TTC549 (cell line): Measurements from ENCODE around the gene RSAD1.

Experiments used
- FAIRE-seq: peaks from 2 replicates; lab custom pipeline; 2012; peaks lifted over from hg19 to GRCh38; lab: Jason Lieb, UNC

The RSAD1 gene

DNA sequence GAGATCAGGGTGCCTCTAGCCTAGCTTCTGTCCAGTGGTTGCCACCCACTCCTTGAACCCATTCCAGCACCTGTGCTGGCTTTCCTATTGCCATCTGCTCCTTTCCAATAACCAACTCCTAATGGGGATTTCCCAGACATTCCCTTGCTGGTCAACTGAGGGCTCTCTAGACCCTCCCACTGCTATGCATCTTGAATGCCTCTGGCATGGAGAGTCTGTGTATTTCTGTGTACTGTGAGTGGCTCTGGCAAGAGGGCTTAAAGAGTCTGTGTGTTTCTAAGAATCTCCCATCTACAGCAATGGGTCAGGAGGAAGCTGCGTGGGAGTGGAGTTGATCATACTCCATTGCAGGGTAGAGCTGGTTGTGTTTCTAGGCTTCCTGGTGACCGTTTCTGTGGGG is 42.9 kb downstream of the RSAD1 start:
- FAIRE-seq = no peak

DNA sequence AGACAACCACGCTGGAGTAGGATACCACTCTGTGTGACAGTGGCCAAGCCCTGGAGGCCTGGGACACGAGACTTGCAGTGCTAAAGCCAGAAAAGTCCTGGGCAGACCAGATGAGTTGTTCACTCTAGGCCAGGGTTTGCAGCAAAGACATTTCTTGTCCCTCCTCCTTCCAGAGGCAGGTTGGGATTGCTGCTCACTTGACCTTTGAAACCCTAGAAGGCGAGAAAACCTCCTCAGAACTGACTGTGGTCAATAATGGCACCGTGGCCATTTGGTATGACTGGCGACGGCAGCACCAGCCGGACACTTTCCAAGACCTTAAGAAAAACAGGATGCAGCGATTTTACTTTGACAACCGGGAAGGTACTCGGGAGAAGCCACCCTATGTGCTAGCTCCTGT is 44.1 kb downstream of the RSAD1 start:
- no peak for FAIRE-seq

DNA sequence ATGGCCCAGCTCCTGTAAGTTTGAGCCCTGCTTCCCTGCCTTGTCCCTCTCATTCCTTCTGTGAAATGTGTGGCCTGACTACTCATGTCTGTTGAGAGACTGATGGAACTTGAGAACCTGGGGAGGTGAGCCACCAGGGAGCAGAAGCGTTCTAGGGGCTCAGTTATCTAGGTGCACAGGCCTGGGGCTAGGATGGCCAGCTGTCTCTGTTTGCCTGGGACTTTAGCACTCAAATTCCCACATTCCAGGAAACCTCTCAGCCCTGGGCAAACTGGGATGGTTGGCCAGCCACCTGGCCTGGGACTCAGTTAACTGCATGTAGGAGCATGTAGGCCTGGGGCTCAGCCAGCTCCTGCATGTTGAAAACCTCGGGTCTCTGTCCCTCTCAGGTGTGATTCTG is 44.5 kb downstream of the RSAD1 start:
- FAIRE-seq = no peak

DNA sequence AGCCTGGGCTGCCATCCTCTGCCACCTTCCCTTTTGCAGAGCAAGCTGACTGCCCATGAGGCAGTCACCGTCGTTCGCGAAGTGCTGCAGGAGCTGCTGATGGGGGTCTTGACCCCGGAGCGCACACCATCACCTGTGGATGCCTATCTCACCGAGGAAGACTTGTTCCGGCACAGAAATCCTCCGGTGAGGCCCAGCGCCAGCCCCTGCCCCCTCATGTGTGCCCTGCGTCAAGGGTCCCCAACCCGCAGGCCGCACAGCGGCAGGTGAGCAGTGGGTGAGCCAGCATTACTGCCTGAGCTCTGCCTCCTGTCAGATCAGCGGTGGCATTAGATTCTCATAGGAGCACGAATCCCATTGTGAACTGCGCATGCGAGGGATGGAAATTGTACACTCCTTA is 46.2 kb downstream of the RSAD1 start:
- no peak for FAIRE-seq

DNA sequence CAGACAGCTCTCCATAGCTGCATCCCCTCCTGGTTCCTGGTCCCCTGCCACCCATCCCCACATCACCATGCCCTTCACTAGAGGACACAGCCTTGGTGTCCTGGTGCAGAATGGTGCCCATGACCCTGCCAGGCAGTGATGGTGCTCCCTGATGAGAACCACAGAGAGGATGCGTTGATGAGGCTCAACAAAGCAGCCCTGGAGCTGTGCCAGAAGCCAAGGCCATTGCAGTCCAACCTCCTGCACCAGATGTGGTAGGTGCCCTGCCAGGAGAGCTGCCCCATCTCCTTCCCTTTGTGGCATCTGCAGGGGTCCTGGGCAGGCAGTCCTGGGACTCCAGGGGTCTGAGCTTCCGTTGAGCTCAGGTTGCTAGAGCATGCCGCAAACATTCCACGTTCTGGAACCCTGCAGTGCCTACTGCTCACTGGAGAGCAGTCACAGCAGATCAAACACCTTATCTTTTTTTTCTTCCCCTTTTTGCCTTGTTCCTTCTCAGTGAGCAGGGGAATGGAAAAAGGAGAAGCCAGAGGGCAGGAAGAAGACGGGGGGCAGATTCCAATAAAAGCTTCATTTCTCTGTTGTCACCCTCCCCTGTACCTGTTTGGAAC is 48.6 kb downstream of the RSAD1 start:
- FAIRE-seq = no peak

DNA sequence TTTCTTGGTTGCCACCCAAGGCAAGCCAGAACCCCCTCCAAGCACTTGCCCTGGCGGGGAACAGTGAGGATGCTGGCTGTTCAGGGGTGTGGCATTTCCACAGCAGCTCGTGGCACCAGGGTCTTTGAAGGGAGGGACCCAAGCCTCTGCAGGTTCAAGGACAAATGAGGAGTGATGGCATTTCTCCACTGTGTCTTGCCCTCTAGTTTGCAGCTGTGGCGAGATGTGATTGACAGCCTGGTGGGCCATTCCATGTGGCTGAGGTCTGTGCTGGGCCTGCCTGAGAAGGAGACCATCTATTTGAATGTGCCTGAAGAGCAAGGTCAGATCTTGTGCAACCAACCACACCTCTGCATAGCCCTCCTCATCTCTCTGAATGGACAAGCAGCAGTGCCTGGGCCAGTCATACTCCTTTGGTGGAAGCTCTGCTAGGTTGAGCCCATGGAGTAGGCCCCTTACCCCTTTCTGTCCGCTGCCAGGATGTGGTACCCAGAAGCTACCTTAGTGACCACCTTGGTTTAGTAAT is 49.4 kb downstream of the RSAD1 start:
- no peak for FAIRE-seq

DNA sequence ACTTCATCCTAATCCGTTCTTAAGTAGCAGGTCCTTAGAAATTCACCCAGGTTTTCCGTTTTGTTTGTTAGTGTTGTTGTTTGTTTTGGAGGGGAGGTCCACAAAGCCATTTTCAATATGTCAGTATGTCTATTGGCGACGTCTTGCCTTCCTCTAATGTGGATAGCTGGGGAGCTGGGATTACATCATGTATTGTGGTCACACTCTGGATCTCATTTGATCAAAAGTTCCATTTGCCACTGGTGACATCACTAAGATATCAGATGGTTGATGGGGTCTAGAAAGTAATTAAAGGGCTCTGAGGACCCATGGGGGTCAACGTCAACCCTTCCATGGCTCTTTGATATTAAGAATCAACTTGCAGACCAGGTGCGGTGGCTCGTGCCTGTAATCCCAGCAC is 51.2 kb downstream of the RSAD1 start:
- no peak for FAIRE-seq

DNA sequence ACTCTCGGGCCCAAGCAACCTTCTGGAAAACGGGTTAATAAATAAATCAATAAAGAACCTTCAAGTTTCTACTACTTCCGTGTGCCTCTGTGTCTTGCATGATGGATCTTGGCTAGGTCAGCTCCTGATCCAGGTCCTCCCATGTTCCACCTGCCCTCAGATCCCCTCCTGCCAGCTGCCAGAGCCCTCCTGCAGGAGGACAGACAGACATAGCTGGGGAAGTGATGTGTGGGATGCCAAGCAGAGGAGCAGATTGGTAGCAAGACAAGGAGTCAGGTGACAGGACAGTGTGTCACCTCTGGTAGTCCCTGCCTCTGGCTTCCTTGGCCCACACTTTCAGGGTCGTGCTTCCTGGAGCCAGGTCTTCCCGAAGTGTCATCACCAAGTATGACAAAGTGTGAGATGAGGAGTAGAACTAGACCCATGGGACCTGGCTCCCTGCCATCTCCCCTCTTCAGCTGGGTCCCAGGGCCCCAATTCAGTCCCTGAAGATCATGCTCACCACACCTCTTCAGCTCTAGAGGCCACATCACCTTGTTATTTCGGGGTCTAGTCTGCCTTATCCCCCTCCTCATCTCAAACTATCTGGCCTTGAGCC is 52.9 kb downstream of the RSAD1 start:
- FAIRE-seq = no peak

DNA sequence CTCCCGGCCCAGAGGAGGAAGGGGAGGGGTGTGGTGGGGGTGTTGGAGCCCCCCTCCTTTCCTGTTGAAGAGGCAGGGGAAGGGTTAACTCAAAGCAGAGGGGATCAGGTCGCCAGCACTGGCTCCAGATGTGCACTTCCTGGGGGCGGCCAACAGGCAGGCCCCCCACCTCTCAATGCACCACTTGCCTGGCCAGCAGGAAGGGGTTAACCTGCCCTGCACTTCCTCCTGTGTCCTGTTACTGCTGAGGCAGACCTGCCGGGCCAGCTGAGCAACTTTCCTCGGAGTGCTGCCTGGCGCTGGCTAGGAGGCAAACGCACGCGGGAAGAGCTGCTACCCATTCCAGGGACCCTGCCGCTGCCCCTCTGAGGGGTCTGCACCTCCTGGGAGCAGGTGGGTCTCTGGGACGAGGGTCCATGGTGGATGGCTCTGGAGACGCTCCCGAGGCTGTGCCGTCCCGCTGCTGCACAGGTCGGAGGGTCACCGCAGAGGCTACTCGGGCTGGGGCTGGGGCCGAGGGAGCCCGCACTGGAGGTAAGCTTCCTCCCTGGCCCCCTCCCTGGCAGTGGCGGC is 53.9 kb downstream of the RSAD1 start, which contains the start of gene EPN3:
Gene EPN3, plus strand, starts transcription at position 284 of the 573 bp plus-strand sequence. CDS start 3,822 bp downstream, outside the sequence.
- no peak for FAIRE-seq

DNA sequence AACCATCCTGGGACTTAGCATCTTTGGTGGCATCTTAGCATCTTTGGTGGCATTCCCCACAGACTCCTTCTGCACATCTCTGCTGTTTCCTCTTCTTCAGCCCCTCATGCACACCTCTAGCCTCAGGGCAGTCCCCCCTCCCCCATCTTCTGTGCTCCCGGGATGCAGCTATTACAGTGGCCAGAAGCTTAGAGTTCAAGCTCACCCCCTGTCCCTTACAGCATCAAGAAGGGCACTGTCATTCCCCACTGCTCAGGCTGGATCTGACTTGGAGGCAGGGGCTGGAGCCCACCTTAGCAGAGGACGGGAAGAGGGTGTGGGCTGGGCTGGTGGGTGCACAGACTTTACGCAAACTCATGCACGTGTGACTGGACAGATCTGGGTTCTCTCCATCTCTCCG is 54.5 kb downstream of the RSAD1 start:
- FAIRE-seq = no peak

DNA sequence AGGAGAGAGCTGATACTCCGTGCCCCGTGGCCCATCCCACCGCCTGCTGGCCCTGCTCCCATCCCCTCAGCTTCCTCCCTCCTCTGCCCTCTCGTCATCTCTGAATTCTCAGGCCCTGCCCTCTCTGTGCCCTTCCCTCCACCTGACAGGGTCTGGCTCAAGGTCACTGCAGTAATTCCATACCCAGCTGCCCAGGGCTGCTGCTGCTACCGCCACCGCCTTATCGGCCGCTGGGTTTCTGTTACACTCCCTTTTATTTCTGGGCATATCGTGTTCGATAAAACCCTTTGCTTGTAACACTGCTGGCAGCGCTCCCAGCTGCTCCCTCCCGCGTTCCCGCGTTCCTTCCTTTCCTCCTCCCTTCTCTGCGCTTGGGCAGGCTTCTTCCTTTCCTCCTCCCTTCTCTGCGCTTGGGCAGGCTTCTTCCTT is 55.1 kb downstream of the RSAD1 start:
- FAIRE-seq = no peak

DNA sequence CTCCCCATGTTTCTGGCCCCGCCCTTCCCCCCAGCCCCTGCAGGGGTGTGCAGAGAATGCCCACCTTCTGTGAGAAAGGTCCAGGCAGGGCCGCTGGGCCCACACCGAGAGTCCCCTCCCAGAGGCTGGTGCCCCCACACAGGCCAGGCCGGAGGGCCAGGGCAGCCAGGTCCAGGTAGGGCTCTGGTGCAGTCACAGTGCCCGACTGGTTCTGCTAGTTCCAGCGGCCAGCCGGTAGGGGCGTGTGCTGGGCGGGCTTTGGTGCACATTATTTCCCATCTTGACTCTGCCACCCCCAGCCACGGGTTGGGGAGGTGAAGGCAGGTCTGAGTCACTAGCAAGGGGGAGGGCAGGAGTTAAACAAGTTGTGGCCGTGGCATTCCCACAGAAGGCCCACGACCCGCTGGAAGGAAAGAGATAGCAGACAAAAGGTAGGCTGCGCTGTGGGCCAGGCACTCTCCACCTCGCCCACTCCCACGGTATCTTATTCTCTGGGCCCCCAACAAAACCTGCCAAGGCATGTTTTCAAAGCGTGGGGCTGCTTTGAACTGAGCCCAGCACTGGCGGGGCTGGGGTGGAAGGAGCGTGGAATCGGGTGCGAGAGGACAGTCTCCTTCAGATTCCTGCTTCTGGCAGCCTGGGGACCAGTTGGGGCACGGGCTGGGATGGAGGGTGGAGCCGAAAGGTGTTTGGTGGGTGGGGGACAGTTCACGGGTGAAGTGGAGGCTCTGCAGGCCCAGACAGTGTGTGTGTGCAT is 55.7 kb downstream of the RSAD1 start:
- FAIRE-seq = no peak

DNA sequence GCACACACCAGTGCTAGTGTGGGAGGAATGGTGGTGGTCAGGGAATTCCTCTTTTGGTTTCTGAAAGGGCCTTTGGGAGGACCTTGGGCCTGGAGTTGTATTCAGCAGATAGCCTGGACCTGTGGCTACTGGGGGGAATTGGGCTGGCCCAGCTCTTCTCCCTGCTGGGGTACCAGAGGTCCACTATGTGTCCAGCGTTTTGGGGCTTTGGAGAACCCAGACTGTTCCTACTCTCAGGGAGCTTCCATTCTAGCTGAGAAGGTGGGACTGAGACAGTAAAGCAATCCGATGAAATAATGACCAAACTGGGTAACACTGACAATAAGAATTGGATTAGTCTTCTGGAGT is 56.3 kb downstream of the RSAD1 start:
- FAIRE-seq = no peak

DNA sequence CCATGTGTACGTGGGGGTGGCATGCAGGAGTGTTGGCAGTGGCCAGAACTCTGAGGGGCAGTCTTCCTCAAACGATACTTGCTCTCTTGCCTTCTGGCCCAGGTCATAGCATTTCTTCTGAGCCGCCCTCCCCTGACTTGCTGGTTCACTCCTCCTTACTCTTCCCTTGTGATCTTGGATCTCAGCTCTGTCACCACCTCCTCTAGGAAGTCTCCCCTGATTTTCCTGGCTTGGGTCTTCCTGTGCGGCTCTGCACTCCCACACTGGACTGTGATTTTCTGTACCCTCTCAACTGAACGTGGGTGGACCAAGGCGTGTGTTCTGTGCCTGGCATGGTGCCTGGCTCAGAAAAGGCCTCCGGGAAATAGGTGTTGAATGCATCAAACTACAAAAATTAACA is 56.7 kb downstream of the RSAD1 start:
- no peak for FAIRE-seq
